ENCODE measurements around the gene RIOK1. TPM values are rescaled to one million over a fixed set of nuclear protein-coding genes. Genes with fewer than 3 reads are reported as not detected.

Gene RIOK1
- total RNA-seq, 4 donors from 2014 or later: 11.1 to 21.0 (median 13.5) TPM

DNA sequence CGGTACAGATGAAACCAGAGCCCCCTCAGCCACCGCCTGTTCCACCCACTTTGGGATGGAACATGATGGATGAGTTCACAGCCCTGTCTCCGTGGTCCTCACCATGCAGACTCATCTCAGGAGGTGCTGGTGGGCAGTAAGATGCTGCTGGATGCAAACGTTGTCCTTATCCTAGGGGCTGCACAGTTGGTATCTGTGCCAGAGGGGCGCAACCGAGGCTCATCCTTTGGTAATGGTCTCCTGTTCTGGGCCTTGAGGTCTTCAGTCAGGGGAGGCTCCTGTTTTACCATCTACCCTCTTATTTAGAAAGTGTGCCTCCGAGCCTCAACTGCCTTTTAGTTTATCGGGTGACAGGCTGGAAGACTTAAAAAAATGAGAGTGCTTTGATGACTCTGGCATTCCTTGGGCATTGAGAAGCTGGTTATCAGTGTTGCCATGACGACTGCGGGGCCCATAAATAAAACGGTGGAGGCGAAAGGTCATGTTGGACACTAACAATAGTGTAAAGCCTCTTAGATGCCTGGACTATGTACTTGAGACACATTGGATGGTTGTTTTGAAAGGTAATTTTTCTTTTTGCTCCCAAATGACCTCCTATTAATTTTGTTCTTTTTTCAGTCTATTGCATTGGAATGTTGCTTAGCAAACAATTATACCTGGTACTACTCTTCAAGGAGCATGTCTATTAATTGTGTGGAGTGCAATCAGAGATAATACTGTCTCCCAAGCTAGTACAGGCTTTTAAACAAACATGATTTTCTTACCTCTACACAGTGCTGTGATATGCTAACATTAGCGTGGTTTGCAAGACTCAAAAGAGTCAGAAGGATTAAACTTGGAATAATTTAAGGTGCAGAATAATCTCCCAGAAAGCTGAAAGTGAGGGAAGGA is 77.6 kb downstream of the RIOK1 start:
- H3K27ac ChIP-seq: no peak overlapping the region
- H3K36me3 ChIP-seq: no peaks in the 10 kb centered on the region
- H3K9me3 ChIP-seq: no peaks in the 10 kb centered on the region
- no peak overlapping the region for H3K4me3 ChIP-seq
- no peaks in the 10 kb centered on the region for H3K27me3 ChIP-seq
- ATAC-seq: no peak
- TF ChIP-seq POLR2A (IDR thresholded peaks at IDR 0.05): no peak
- no peak for TF ChIP-seq POLR2AphosphoS5 (IDR thresholded peaks at IDR 0.05)
- no peak for TF ChIP-seq EP300 (IDR thresholded peaks at IDR 0.05)
- TF ChIP-seq, protein P1, sequence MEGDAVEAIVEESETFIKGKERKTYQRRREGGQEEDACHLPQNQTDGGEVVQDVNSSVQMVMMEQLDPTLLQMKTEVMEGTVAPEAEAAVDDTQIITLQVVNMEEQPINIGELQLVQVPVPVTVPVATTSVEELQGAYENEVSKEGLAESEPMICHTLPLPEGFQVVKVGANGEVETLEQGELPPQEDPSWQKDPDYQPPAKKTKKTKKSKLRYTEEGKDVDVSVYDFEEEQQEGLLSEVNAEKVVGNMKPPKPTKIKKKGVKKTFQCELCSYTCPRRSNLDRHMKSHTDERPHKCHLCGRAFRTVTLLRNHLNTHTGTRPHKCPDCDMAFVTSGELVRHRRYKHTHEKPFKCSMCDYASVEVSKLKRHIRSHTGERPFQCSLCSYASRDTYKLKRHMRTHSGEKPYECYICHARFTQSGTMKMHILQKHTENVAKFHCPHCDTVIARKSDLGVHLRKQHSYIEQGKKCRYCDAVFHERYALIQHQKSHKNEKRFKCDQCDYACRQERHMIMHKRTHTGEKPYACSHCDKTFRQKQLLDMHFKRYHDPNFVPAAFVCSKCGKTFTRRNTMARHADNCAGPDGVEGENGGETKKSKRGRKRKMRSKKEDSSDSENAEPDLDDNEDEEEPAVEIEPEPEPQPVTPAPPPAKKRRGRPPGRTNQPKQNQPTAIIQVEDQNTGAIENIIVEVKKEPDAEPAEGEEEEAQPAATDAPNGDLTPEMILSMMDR (IDR thresholded peaks at IDR 0.05): no peak
- WGBS, 2 donors (ENCODE audit: low coverage in 1 of 2): 34 to 77% methylated on average over 3 to 12 of the region's 13 CpGs
- no peaks in the 10 kb centered on the region for H3K4me1 ChIP-seq

Other genes with a start within 250 kb of the RIOK1 start
- 10 to 100 TPM; 34.2 to 61.4 (median 46.0) TPM for gene SSR1, start 76.6 kb upstream of the RIOK1 start, total RNA-seq
- not detected for gene CAGE1, start 66 bp upstream of the RIOK1 start, total RNA-seq
- 10 to 100 TPM in 1 of 4 donors, 1 to 10 TPM in 3; 5.8 to 41.7 (median 7.6) TPM for gene DSP, start 151.9 kb downstream of the RIOK1 start, total RNA-seq
- gene SNRNP48, start 200.4 kb downstream of the RIOK1 start, total RNA-seq: 10 to 100 TPM; 11.4 to 18.9 (median 13.9) TPM